Astrocyte (in vitro differentiated cells and primary cell): ENCODE data around the gene MPV17L2. TPM values are rescaled to one million over a fixed set of nuclear protein-coding genes. Genes with fewer than 3 reads are reported as not detected.

Experiments
- DNase-seq: peaks from one replicate; pipeline ENCODE4 v3.0.0-alpha.2; 2010; ENCODE audit warnings: low read depth
- FAIRE-seq: peaks from 2 replicates; lab custom pipeline; 2011; peaks lifted over from hg19 to GRCh38; lab: Jason Lieb, UNC
- H2AFZ ChIP-seq: 2 replicates; pipeline ENCODE4 v1.6.0; 2012; ENCODE audit warnings: low read depth, low read length, inconsistent platforms
- H3K27ac ChIP-seq: 2 replicates; pipeline ENCODE4 v1.5.1; 2011; ENCODE audit warnings: low read depth, low read length, inconsistent platforms
- H3K27me3 ChIP-seq: 2 replicates; pipeline ENCODE4 v1.6.0; 2011; ENCODE audit warnings: low read length, inconsistent platforms; ENCODE audit not compliant: insufficient read depth
- H3K36me3 ChIP-seq: 2 replicates; pipeline ENCODE4 v1.5.1; 2011; ENCODE audit warnings: low read length, inconsistent platforms; ENCODE audit not compliant: insufficient read depth
- H3K4me1 ChIP-seq: 2 replicates; pipeline ENCODE4 v1.5.1; 2011; ENCODE audit warnings: low read length, inconsistent platforms; ENCODE audit not compliant: insufficient read depth
- H3K4me2 ChIP-seq: 2 replicates; pipeline ENCODE4 v1.6.0; 2012; ENCODE audit warnings: low read length, inconsistent platforms
- H3K4me3 ChIP-seq: 2 replicates; pipeline ENCODE4 v1.5.1; 2011; ENCODE audit warnings: low read depth, mild to moderate bottlenecking, low read length, inconsistent platforms; ENCODE audit not compliant: insufficient read depth
- H3K79me2 ChIP-seq: 2 replicates; pipeline ENCODE4 v1.6.0; 2012; ENCODE audit warnings: mild to moderate bottlenecking, low read length, inconsistent platforms; ENCODE audit not compliant: insufficient read depth
- H3K9ac ChIP-seq: 2 replicates; pipeline ENCODE4 v1.6.0; 2012; ENCODE audit warnings: mild to moderate bottlenecking, low read length, inconsistent platforms
- H3K9me3 ChIP-seq: 2 replicates; pipeline ENCODE4 v1.5.1; 2012; ENCODE audit warnings: low read depth, mild to moderate bottlenecking, low read length, inconsistent platforms; ENCODE audit not compliant: insufficient read depth
- H4K20me1 ChIP-seq: 2 replicates; pipeline ENCODE4 v1.6.0; 2012; ENCODE audit warnings: low read length, inconsistent platforms; ENCODE audit not compliant: insufficient read depth
- H3K27ac Mint-ChIP-seq: one replicate; pipeline ENCODE4 v1.8.0; 2021; ENCODE audit warnings: mild to moderate bottlenecking, mixed read lengths; ENCODE audit not compliant: unreplicated experiment
- H3K27me3 Mint-ChIP-seq: one replicate; pipeline ENCODE4 v1.8.0; 2021; ENCODE audit warnings: low read depth, mixed read lengths; ENCODE audit not compliant: unreplicated experiment
- H3K36me3 Mint-ChIP-seq: one replicate; pipeline ENCODE4 v1.8.0; 2021; ENCODE audit warnings: low read depth, mixed read lengths; ENCODE audit not compliant: unreplicated experiment
- H3K4me1 Mint-ChIP-seq: one replicate; pipeline ENCODE4 v1.8.0; 2021; ENCODE audit warnings: low read depth, mixed read lengths; ENCODE audit not compliant: unreplicated experiment
- H3K4me3 Mint-ChIP-seq: one replicate; pipeline ENCODE4 v1.8.0; 2021; ENCODE audit warnings: mild to moderate bottlenecking, moderate library complexity, mixed read lengths; ENCODE audit not compliant: unreplicated experiment
- H3K9me3 Mint-ChIP-seq: one replicate; pipeline ENCODE4 v1.8.0; 2021; ENCODE audit warnings: mild to moderate bottlenecking, mixed read lengths; ENCODE audit not compliant: unreplicated experiment
- EZH2 ChIP-seq: IDR thresholded peaks from 2 replicates; pipeline ENCODE4 v1.6.1; 2012; ENCODE audit warnings: mild to moderate bottlenecking, low read length, inconsistent platforms; ENCODE audit not compliant: insufficient read depth
- total RNA-seq: library from RNA; stranded (reverse); gene quantifications from 2 replicates; pipeline ENCODE4 v1.2.1, GENCODE V29; 2021
- TF ChIP-seq, protein P1 (sequence below): IDR thresholded peaks from 2 replicates; pipeline ENCODE4 v1.5.1; 2011; ENCODE audit warnings: low read depth, mild to moderate bottlenecking, inconsistent platforms, low read length, moderate library complexity; ENCODE audit not compliant: insufficient read depth

MPV17L2 gene
- total RNA-seq, 1 donor from 2014 or later = 21.8 TPM

DNA sequence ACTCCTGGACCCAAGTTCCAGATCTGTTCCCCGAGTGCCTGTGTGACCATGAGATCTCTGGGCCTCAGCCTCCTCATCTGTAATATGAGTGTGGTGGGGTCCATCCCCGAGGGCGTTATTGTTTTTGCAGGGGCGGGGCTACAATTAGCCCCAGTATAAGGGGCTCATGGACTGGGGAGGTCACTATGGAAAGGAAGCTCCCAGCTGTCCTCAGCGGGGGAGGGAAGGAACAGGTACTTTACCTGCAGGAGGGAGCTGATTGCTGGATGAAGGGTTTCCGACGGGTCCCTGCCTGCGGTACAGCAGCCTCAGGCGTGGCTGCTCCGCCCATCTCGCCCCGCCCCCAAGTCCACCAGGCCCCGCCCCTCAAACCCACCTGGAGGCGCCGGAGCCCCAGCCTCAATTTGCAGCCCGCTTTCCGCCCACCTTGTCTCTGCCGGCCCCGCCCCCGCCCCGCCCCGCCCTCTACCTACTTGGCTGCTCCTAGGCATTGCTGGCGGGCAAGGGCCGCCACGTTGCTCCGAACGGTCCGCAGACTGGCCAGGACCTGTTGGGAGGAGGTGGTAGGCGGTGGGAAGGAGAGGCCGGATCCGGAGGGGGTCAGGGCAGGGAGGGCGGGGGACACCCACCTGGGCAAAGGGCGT is 27.7 kb downstream of the MPV17L2 start:
- no peak overlapping the region for H3K9ac ChIP-seq
- H3K27ac ChIP-seq = no peak overlapping the region
- H4K20me1 ChIP-seq = no peaks in the 10 kb centered on the region
- peaks cover 24% of the 10 kb centered on the region for H3K27me3 Mint-ChIP-seq
- H3K36me3 ChIP-seq = no peaks in the 10 kb centered on the region
- H3K9me3 Mint-ChIP-seq = no peaks in the 10 kb centered on the region
- no peak overlapping the region for H3K27ac Mint-ChIP-seq
- peaks cover 3% of the 10 kb centered on the region for H3K36me3 Mint-ChIP-seq
- H3K4me1 ChIP-seq = peaks cover 9% of the 10 kb centered on the region
- no peak overlapping the region for H3K4me3 ChIP-seq
- no peak for DNase-seq
- peaks cover 5% of the 10 kb centered on the region for H3K4me1 Mint-ChIP-seq
- no peaks in the 10 kb centered on the region for H3K79me2 ChIP-seq
- TF ChIP-seq, protein P1, sequence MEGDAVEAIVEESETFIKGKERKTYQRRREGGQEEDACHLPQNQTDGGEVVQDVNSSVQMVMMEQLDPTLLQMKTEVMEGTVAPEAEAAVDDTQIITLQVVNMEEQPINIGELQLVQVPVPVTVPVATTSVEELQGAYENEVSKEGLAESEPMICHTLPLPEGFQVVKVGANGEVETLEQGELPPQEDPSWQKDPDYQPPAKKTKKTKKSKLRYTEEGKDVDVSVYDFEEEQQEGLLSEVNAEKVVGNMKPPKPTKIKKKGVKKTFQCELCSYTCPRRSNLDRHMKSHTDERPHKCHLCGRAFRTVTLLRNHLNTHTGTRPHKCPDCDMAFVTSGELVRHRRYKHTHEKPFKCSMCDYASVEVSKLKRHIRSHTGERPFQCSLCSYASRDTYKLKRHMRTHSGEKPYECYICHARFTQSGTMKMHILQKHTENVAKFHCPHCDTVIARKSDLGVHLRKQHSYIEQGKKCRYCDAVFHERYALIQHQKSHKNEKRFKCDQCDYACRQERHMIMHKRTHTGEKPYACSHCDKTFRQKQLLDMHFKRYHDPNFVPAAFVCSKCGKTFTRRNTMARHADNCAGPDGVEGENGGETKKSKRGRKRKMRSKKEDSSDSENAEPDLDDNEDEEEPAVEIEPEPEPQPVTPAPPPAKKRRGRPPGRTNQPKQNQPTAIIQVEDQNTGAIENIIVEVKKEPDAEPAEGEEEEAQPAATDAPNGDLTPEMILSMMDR = no peak
- TF ChIP-seq EZH2 = no peak
- no peaks in the 10 kb centered on the region for H3K9me3 ChIP-seq
- no peak overlapping the region for H2AFZ ChIP-seq
- FAIRE-seq = no peak
- H3K4me2 ChIP-seq = no peak overlapping the region
- H3K27me3 ChIP-seq = peaks cover 11% of the 10 kb centered on the region
- H3K4me3 Mint-ChIP-seq = no peak overlapping the region

DNA sequence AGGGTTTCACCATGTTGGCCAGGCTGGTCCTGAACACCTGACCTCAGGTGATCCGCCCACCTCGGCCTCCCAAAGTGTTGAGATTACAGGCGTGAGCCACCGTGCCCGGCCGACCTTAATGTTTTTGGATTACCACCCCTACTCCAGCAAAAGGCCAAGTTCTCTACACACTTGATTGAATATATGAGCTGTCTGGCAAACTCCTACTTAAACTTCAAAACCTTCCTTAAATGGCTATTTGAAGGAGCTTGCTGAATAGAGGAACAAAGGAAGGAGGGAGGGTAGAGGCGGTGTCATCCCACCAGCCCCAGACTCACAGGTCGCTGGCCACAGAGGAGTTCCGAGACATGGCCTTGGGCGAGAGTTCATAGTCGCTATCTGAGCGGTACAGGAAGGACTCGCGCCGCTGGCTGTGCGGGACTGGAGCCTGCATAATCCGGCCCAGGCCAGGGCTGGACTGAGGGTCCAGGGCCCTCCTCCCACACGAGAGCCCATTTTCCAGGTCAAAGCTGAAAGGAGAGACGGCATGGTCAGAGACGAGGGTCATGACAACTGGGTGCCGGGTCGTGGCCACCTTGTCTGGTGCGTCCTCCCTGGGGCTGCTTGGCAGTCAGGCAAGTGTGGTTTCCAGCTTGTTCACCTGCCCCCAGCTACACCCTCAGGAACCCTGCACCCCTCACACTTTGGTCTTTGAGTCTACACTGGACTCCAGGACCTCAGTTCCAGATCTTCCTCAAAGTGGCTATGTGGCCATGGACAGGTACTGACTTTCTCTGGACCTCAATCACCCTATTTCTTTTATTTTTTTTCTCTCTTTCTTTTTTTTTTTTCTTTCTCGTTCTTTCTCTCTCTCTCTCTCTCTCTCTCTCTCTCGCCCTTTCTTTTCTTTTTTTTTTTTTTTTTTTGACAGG is 29.1 kb downstream of the MPV17L2 start:
- H3K36me3 Mint-ChIP-seq = peaks cover 3% of the 10 kb centered on the region
- Histone ChIP-seq H4K20me1 (no peaks in the 10 kb centered on the region), H3K9me3 (no peaks in the 10 kb centered on the region), H2AFZ (no peak overlapping the region), H3K27me3 (peaks cover 12% of the 10 kb centered on the region), H3K36me3 (no peaks in the 10 kb centered on the region), H3K9ac (no peak overlapping the region), H3K27ac (no peak overlapping the region), H3K4me3 (no peak overlapping the region), H3K4me2 (no peak overlapping the region), H3K4me1 (peaks cover 9% of the 10 kb centered on the region), H3K79me2 (no peaks in the 10 kb centered on the region)
- TF ChIP-seq, protein P1 = no peak
- no peak for TF ChIP-seq EZH2
- FAIRE-seq = no peak
- peaks cover 24% of the 10 kb centered on the region for H3K27me3 Mint-ChIP-seq
- H3K27ac Mint-ChIP-seq = no peak overlapping the region
- H3K9me3 Mint-ChIP-seq = no peaks in the 10 kb centered on the region
- H3K4me1 Mint-ChIP-seq = peaks cover 5% of the 10 kb centered on the region
- H3K4me3 Mint-ChIP-seq = no peak overlapping the region
- DNase-seq = no peak
